Neuronal stem cell (in vitro differentiated cells): ENCODE measurements around the gene IFNA2.
A peak's percentile ranks its signal among the peaks of the same experiment; 100 is the strongest.

Experiments
- DNase-seq: peaks from one replicate; pipeline ENCODE4 v3.0.0-alpha.2; 2013; ENCODE audit warnings: low spot score
- H2AFZ ChIP-seq: one replicate; pipeline ENCODE4 v1.6.1; 2013; ENCODE audit warnings: mild to moderate bottlenecking, low read length, inconsistent platforms
- H2AK5ac ChIP-seq: 2 replicates; pipeline ENCODE4 v1.6.1; 2013; ENCODE audit warnings: low read depth, mild to moderate bottlenecking, inconsistent platforms, low read length, moderate library complexity, mixed read lengths
- H2BK120ac ChIP-seq: 2 replicates; pipeline ENCODE4 v1.6.1; 2013; ENCODE audit warnings: low read depth, mild to moderate bottlenecking, inconsistent platforms, low read length, moderate library complexity, mixed read lengths
- H2BK12ac ChIP-seq: one replicate; pipeline ENCODE4 v1.6.1; 2013; ENCODE audit warnings: low read length, inconsistent platforms
- H2BK15ac ChIP-seq: 2 replicates; pipeline ENCODE4 v1.6.1; 2013; ENCODE audit warnings: mild to moderate bottlenecking, low read length, inconsistent platforms, mixed read lengths
- H2BK5ac ChIP-seq: one replicate; pipeline ENCODE4 v1.6.1; 2013; ENCODE audit warnings: inconsistent platforms, mild to moderate bottlenecking, low read length, moderate library complexity
- H3K14ac ChIP-seq: one replicate; pipeline ENCODE4 v1.6.1; 2013; ENCODE audit warnings: low read length, inconsistent platforms
- H3K18ac ChIP-seq: 2 replicates; pipeline ENCODE4 v1.6.1; 2013; ENCODE audit warnings: low read length, inconsistent platforms
- H3K23ac ChIP-seq: 2 replicates; pipeline ENCODE4 v1.6.1; 2013; ENCODE audit warnings: low read depth, mild to moderate bottlenecking, mixed read lengths, low read length, inconsistent platforms; ENCODE audit not compliant: poor library complexity
- H3K27ac ChIP-seq: replicated peaks from 3 replicates; pipeline ENCODE4 v1.5.1; 2013; ENCODE audit warnings: low read length, inconsistent platforms
- H3K27me3 ChIP-seq, 3 experiments: 2 replicates each; pipeline ENCODE4 v1.6.1; 2013; ENCODE audit warnings: low read length in 3 of 3, mild to moderate bottlenecking in 2 of 3, inconsistent platforms in 1 of 3, low read depth in 1 of 3, mixed read lengths in 1 of 3, moderate library complexity in 1 of 3; ENCODE audit not compliant: control insufficient read depth in 3 of 3, insufficient read depth in 3 of 3
- H3K36me3 ChIP-seq, 2 donors: replicated peaks in 1 of 2; 2 replicates each; pipeline ENCODE4 v1.6.1; 2013; ENCODE audit warnings: low read length in 2 of 2; ENCODE audit not compliant: control insufficient read depth in 2 of 2, insufficient read depth in 2 of 2
- H3K4ac ChIP-seq: 2 replicates; pipeline ENCODE4 v1.6.1; 2013; ENCODE audit warnings: inconsistent platforms, mild to moderate bottlenecking, low read length, moderate library complexity
- H3K4me1 ChIP-seq, 2 donors: 1 replicate in 1 of 2; 2 replicates in 1 of 2; pipeline ENCODE4 v1.6.1; 2013; ENCODE audit warnings: low read length in 2 of 2, low read depth in 1 of 2; ENCODE audit not compliant: control insufficient read depth in 2 of 2, insufficient read depth in 1 of 2
- H3K4me2 ChIP-seq: one replicate; pipeline ENCODE4 v1.6.1; 2013; ENCODE audit warnings: mild to moderate bottlenecking, low read length, inconsistent platforms; ENCODE audit not compliant: insufficient read depth, poor library complexity, severe bottlenecking
- H3K4me3 ChIP-seq, 2 donors: 2 replicates each; pipeline ENCODE4 v1.5.1; 2013; ENCODE audit warnings: low read length in 2 of 2, mild to moderate bottlenecking in 2 of 2, inconsistent platforms in 1 of 2, moderate library complexity in 1 of 2
- H3K79me1 ChIP-seq: one replicate; pipeline ENCODE4 v1.6.1; 2013; ENCODE audit warnings: low read depth, mild to moderate bottlenecking, inconsistent platforms, low read length, moderate library complexity
- H3K9ac ChIP-seq: one replicate; pipeline ENCODE4 v1.6.1; 2013; ENCODE audit warnings: mild to moderate bottlenecking, low read depth, low read length, inconsistent platforms; ENCODE audit not compliant: poor library complexity
- H3K9me3 ChIP-seq, 2 donors: replicated peaks in 1 of 2; 2 replicates each; pipeline versions ENCODE3 to v1.6.1; 2013; ENCODE audit warnings: low read length in 2 of 2, mild to moderate bottlenecking in 2 of 2, inconsistent platforms in 1 of 2, low read depth in 1 of 2, mixed read lengths in 1 of 2, moderate library complexity in 1 of 2; ENCODE audit not compliant: control insufficient read depth in 2 of 2, insufficient read depth in 1 of 2
- H4K8ac ChIP-seq: one replicate; pipeline ENCODE4 v1.6.1; 2013; ENCODE audit warnings: low read depth, mild to moderate bottlenecking, inconsistent platforms, low read length, moderate library complexity
- H4K91ac ChIP-seq: one replicate; pipeline ENCODE4 v1.6.1; 2013; ENCODE audit warnings: low read length, low read depth, mild to moderate bottlenecking, inconsistent platforms; ENCODE audit not compliant: poor library complexity
- WGBS, 2 donors: extraction: QIAGEN DNeasy Blood & Tissue Kit; methylation state at CpG; one replicate each; pipeline ENCODE4 v1.1.7; 2013; ENCODE audit warnings: missing lambda C conversion rate in 2 of 2, mixed read lengths in 1 of 2; ENCODE audit not compliant: insufficient read length in 2 of 2, insufficient replicate concordance in 1 of 2; ENCODE audit errors: extremely low coverage in 2 of 2; 5-methylcytosine and 5-hydroxymethylcytosine counted together

Gene IFNA2

DNA sequence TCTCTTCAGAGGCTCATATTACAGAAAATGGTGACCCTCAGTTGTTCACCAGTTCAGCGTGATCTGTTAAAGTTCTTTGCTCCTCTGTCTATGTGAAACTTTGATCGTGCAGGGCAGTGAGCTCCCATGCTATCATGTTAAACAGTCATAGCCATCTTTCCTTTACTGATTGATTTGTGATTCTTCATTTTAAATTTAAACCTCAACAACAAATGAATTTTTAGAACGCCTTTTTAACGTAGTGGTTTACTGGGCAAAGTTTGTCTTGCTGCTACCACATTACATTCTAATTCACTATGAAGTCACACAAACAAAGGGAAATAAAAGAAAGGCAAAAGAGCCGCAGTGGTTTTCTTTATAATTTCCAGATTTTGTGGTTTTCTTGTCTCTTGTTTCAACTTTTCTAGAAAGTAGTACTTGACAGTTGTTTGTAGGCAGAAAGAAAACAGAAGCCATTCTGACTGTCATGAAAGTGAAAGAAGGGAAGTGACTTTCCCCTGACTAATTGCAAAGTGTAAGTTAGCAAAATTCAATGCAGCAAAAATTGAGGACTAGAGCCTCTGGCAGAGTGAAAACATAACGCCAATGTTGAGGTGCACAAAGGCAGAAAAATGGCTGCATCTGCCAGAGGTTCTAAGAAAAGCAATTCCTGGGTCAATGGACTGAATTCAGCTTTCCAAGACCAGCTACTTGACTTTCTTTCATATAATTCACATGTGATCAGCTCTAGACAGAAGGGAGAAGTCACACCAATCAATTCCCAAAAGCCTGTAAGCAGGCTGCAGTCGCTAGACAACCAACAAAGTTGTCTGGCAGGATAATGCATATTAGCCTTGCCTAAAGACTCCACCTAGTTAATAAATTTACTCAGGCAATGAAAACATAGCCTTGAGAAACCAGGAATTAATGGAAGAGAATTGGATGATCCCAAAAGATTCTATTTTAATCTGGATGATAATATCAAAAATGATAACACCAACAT lies 27.4 kb downstream of the IFNA2 start:
- Histone ChIP-seq H4K91ac (no peak overlapping the region), H2BK15ac (no peak overlapping the region), H3K4me3 (no peak overlapping the region), H2AK5ac (no peak overlapping the region), H3K18ac (no peak overlapping the region), H2BK5ac (no peak overlapping the region), H3K9ac (no peak overlapping the region), H3K9me3 (no peaks in the 10 kb centered on the region), H2AFZ (peak overlapping the region; percentile 72), H3K27ac (no peak overlapping the region), H3K36me3 (no peaks in the 10 kb centered on the region), H4K8ac (no peak overlapping the region), H3K14ac (no peak overlapping the region), H2BK12ac (no peak overlapping the region), H3K4ac (no peak overlapping the region), H3K79me1 (no peaks in the 10 kb centered on the region), H3K23ac (no peak overlapping the region), H3K4me1 (peaks cover 0 to 2% of the 10 kb centered on the region in 2 donors), H3K27me3 (no peaks in the 10 kb centered on the region), H3K4me2 (no peak overlapping the region), H2BK120ac (no peak overlapping the region)
- DNase-seq: no peak
- no CpG with 5 or more reads among the region's 7 CpGs for WGBS, 2 donors

DNA sequence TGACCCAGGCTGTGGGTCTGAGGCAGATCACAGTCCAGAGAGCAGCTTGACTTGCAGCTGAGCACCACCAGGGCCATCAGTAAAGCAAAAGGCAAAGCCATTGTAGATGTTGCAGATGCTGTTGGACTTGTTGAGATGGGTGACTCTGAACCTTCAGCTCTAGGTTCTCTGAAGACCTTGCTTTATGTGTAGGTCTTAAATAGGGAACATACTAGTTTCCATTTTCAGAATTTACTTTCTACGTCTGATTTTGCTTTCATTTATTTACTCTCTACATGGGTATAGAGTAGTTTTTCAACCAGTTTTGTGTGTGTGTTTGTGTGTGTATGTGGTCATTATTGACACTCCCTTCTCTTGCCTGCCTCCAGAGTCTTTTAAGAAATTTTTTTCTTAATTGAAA lies 34.4 kb downstream of the IFNA2 start, which contains the start of gene IFNA6:
TSS of gene IFNA6 (minus strand) at position 101 of the 400 bp plus-strand sequence. CDS start at position 101, 0 bp downstream.
- DNase-seq: no peak
- Histone ChIP-seq H3K27ac (no peak within 1 kb of the TSS), H3K9ac (no peak within 1 kb of the TSS), H2BK15ac (no peak within 1 kb of the TSS), H2AFZ (no peak within 1 kb of the TSS), H3K4ac (no peak within 1 kb of the TSS), H3K23ac (no peak within 1 kb of the TSS), H3K79me1 (no peaks in the 10 kb centered on the region), H3K18ac (no peak within 1 kb of the TSS), H3K14ac (no peak within 1 kb of the TSS), H3K36me3 (no peaks in the 10 kb centered on the region), H2AK5ac (no peak within 1 kb of the TSS), H4K91ac (no peak within 1 kb of the TSS), H4K8ac (no peak within 1 kb of the TSS), H3K27me3 (peaks cover 0 to 2% (median 0%) of the 10 kb centered on the region in 3 experiments), H2BK5ac (no peak within 1 kb of the TSS), H2BK12ac (no peak within 1 kb of the TSS), H3K4me2 (no peak within 1 kb of the TSS), H3K9me3 (no peaks in the 10 kb centered on the region), H3K4me3 (no peak within 1 kb of the TSS), H2BK120ac (no peak within 1 kb of the TSS), H3K4me1 (no peaks in the 10 kb centered on the region)
- no CpG with 5 or more reads among the region's 1 CpG for WGBS, 2 donors

DNA sequence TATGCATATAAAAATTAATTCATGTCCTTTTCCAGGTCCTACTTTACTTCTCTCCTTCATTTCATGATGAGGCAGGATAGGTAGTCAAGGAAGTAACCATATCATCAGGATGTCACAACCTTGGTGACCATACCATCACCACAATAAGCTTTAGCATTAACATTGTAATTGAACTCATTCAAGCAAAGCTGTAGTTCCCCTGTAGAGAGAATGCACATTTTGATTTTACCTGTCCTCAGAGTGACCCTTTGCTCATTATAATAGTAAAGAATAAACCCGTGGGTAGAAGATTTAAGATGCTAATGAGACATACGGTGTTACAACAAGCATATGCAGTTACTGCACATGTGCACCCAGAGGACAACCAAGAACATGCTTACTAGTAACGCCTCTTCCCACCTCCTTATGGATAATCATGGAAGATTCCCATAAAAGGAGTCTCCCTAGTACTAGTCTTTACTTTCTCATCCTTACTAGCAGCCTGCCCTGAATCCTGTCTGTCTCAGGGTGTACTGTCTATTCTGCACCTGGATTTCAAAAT lies 36.7 kb downstream of the IFNA2 start:
- Histone ChIP-seq H4K91ac (no peak overlapping the region), H3K4me3 (no peak overlapping the region)

DNA sequence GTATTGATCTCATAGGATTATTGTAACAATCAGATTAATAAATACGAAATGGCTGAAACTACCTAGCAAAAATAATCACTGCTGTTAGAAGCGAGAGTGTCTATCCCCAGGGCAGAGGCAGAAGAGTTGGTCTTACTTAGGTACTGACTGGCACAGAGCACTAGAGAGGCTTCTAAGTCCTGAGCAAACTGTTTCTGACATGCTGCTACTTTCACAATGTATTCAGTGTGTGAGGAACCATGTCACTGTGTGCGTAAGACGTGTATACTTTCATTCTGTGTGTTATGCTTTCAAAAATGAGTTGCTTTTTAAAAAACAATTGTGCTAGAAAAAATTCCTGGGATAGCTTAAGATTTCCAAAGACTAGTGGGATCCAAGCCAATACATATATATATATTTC lies 44.5 kb downstream of the IFNA2 start:
- Histone ChIP-seq H3K4me3 (no peak overlapping the region), H2AFZ (no peak overlapping the region), H2BK120ac (no peak overlapping the region), H3K23ac (no peak overlapping the region), H3K9ac (no peak overlapping the region), H2AK5ac (no peak overlapping the region), H4K91ac (no peak overlapping the region), H3K4ac (no peak overlapping the region), H3K79me1 (no peaks in the 10 kb centered on the region), H3K9me3 (no peaks in the 10 kb centered on the region), H3K14ac (no peak overlapping the region), H3K36me3 (no peaks in the 10 kb centered on the region), H2BK12ac (no peak overlapping the region), H3K18ac (no peak overlapping the region), H2BK5ac (no peak overlapping the region), H3K27ac (no peak overlapping the region), H3K4me2 (no peak overlapping the region), H4K8ac (no peak overlapping the region), H3K4me1 (peaks cover 0 to 3% of the 10 kb centered on the region in 2 donors), H2BK15ac (no peak overlapping the region), H3K27me3 (peaks cover 0 to 7% (median 0%) of the 10 kb centered on the region in 3 experiments)
- WGBS, 2 donors: no CpG with 5 or more reads among the region's 4 CpGs
- DNase-seq: no peak

More for the DNA sequence above, 36.7 kb downstream of the IFNA2 start:
- no peak overlapping the region for H2BK15ac ChIP-seq
- no peaks in the 10 kb centered on the region for H3K9me3 ChIP-seq
- no peak overlapping the region for H3K4ac ChIP-seq
- no peak overlapping the region for H3K23ac ChIP-seq
- no peak overlapping the region for H2AK5ac ChIP-seq
- H2BK5ac ChIP-seq: no peak overlapping the region
- no peak overlapping the region for H2BK12ac ChIP-seq
- no peak overlapping the region for H3K27ac ChIP-seq
- peaks cover 0 to 2% (median 0%) of the 10 kb centered on the region in 3 experiments for H3K27me3 ChIP-seq
- H3K4me1 ChIP-seq: no peaks in the 10 kb centered on the region
- no peaks in the 10 kb centered on the region for H3K79me1 ChIP-seq
- no peaks in the 10 kb centered on the region for H3K36me3 ChIP-seq
- H4K8ac ChIP-seq: no peak overlapping the region
- no peak overlapping the region for H3K14ac ChIP-seq
- H2AFZ ChIP-seq: no peak overlapping the region
- no peak overlapping the region for H3K4me2 ChIP-seq
- no peak overlapping the region for H2BK120ac ChIP-seq
- no peak overlapping the region for H3K9ac ChIP-seq
- no CpG with 5 or more reads among the region's 3 CpGs for WGBS, 2 donors
- H3K18ac ChIP-seq: no peak overlapping the region
- DNase-seq: no peak
